ENCODE data around the gene FER.

DNA sequence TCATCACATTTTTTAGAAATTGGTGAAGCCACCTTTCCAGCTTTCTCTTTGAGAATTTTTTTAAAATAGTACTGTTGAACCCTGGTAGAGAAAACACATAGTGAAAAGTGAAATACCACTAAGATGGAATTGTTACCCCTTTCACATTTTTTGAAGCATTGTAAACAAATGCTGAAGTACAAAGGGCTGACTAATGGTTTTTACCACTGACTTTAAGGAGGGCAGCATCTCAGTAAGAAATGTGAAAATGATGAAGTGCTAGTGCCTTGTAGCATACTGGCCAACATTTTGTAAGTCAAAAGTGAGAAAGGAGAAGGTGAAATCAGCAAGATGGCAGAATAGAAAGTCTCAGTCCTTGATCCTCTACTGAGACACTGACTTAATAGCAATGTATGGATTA, 341.5 kb downstream of the FER start:
- TF ChIP-seq CTCF (IDR thresholded peaks at IDR 0.05; ENCODE audit: control extremely low read depth in 1 of 3, insufficient read depth in 1 of 3, low read depth in 1 of 3, low read length in 3 of 3), result no peak
- no peak for TF ChIP-seq HDAC6 (IDR thresholded peaks at IDR 0.05; ENCODE audit: low read depth, low read length)
- no peak for TF ChIP-seq YY1 (IDR thresholded peaks at IDR 0.05; ENCODE audit: low read depth, low read length)
- TF ChIP-seq NRF1 (IDR thresholded peaks at IDR 0.05; ENCODE audit: low read depth, low read length), result no peak
